ENCODE data around the gene CNPY3. TPM values are rescaled to one million over a fixed set of nuclear protein-coding genes. Genes with fewer than 3 reads are reported as not detected.
"Not testable (repeated sequence)": the region's sequence is repeated elsewhere in the genome, so short reads cannot be mapped to it uniquely, and the experiment has no call there.

Gene CNPY3
- total and polyA plus RNA-seq, 2 experiments from 2014 or later: 73.0 to 89.9 TPM

GRCh38 chr6:42939810-42940167 lies 10.5 kb downstream of the CNPY3 start:
- Histone ChIP-seq H3K9me3 (ENCODE audit: low read depth) (no peaks in the 10 kb centered on the region), H3K36me3 (peaks cover 21% of the 10 kb centered on the region), H3K4me1 (ENCODE audit: low read depth) (no peaks in the 10 kb centered on the region), H3K27me3 (no peaks in the 10 kb centered on the region), H3K27ac (peak overlapping the region; percentile 30), H3K4me3 (no peak overlapping the region)
- no peak for TF ChIP-seq CTCF (IDR thresholded peaks at IDR 0.05; ENCODE audit: low read depth, low read length)
- no peak for DNase-seq (ENCODE audit: low read depth in 1 of 2, low spot score in 1 of 2)

- TF ChIP-seq CTCF (IDR thresholded peaks at IDR 0.05; ENCODE audit: low read depth, low read length): no peak
- Histone ChIP-seq H3K27ac (no peak overlapping the region), H3K36me3 (peaks cover 13% of the 10 kb centered on the region), H3K27me3 (no peaks in the 10 kb centered on the region), H3K4me1 (ENCODE audit: low read depth) (no peaks in the 10 kb centered on the region), H3K9me3 (ENCODE audit: low read depth) (no peaks in the 10 kb centered on the region), H3K4me3 (no peak overlapping the region)
- no peak for DNase-seq (ENCODE audit: low read depth in 1 of 2, low spot score in 1 of 2)
Observed at GRCh38 chr6:42940493-42941045, 11.3 kb downstream of the CNPY3 start.

GRCh38 chr6:42941356-42941755 lies 12.1 kb downstream of the CNPY3 start:
- not testable (repeated sequence) for H3K27me3 ChIP-seq; H3K4me1 ChIP-seq (ENCODE audit: low read depth); H3K27ac ChIP-seq; H3K9me3 ChIP-seq (ENCODE audit: low read depth); DNase-seq (ENCODE audit: low read depth in 1 of 2, low spot score in 1 of 2); H3K4me3 ChIP-seq; H3K36me3 ChIP-seq

GRCh38 chr6:42942444-42942843 lies 13.2 kb downstream of the CNPY3 start:
- no peak overlapping the region for H3K4me3 ChIP-seq
- DNase-seq (ENCODE audit: low read depth in 1 of 2, low spot score in 1 of 2): no peak
- no peak for TF ChIP-seq CTCF (IDR thresholded peaks at IDR 0.05; ENCODE audit: low read depth, low read length)
- H3K27me3 ChIP-seq: no peaks in the 10 kb centered on the region
- peaks cover 4% of the 10 kb centered on the region for H3K36me3 ChIP-seq
- H3K27ac ChIP-seq: no peak overlapping the region
- no peaks in the 10 kb centered on the region for H3K4me1 ChIP-seq (ENCODE audit: low read depth)
- no peaks in the 10 kb centered on the region for H3K9me3 ChIP-seq (ENCODE audit: low read depth)

- no peak for TF ChIP-seq CTCF (IDR thresholded peaks at IDR 0.05; ENCODE audit: low read depth, low read length)
- Histone ChIP-seq H3K9me3 (ENCODE audit: low read depth) (no peaks in the 10 kb centered on the region), H3K36me3 (no peaks in the 10 kb centered on the region), H3K27ac (no peak overlapping the region), H3K4me3 (no peak overlapping the region), H3K27me3 (no peaks in the 10 kb centered on the region), H3K4me1 (ENCODE audit: low read depth) (no peaks in the 10 kb centered on the region)
- no peak for DNase-seq (ENCODE audit: low read depth in 1 of 2, low spot score in 1 of 2)
Observed at GRCh38 chr6:42947950-42948349, 18.7 kb downstream of the CNPY3 start.

- DNase-seq (ENCODE audit: low read depth in 1 of 2, low spot score in 1 of 2): no peak
- no peak for TF ChIP-seq CTCF (IDR thresholded peaks at IDR 0.05; ENCODE audit: low read depth, low read length)
- Histone ChIP-seq H3K4me3 (no peak overlapping the region), H3K36me3 (no peaks in the 10 kb centered on the region), H3K27ac (no peak overlapping the region), H3K4me1 (ENCODE audit: low read depth) (no peaks in the 10 kb centered on the region), H3K9me3 (ENCODE audit: low read depth) (no peaks in the 10 kb centered on the region), H3K27me3 (no peaks in the 10 kb centered on the region)
Observed at GRCh38 chr6:42952389-42952788, 23.1 kb downstream of the CNPY3 start.

GRCh38 chr6:42954405-42954804 lies 25.1 kb downstream of the CNPY3 start:
- not testable (repeated sequence) for H3K4me3 ChIP-seq; H3K9me3 ChIP-seq (ENCODE audit: low read depth); DNase-seq (ENCODE audit: low read depth in 1 of 2, low spot score in 1 of 2); H3K36me3 ChIP-seq; H3K27me3 ChIP-seq; H3K4me1 ChIP-seq (ENCODE audit: low read depth); H3K27ac ChIP-seq
